IPS-NIHi11 (cell line): ENCODE data around the gene ZNF891.

Experiments used
- DNase-seq: peaks from one replicate; pipeline ENCODE4 v3.0.0; 2012; ENCODE audit warnings: mixed read lengths, low spot score

Gene ZNF891

GRCh38 chr12:133061954-133062353 is 68.1 kb downstream of the ZNF891 start:
- DNase-seq, result no peak

DNA sequence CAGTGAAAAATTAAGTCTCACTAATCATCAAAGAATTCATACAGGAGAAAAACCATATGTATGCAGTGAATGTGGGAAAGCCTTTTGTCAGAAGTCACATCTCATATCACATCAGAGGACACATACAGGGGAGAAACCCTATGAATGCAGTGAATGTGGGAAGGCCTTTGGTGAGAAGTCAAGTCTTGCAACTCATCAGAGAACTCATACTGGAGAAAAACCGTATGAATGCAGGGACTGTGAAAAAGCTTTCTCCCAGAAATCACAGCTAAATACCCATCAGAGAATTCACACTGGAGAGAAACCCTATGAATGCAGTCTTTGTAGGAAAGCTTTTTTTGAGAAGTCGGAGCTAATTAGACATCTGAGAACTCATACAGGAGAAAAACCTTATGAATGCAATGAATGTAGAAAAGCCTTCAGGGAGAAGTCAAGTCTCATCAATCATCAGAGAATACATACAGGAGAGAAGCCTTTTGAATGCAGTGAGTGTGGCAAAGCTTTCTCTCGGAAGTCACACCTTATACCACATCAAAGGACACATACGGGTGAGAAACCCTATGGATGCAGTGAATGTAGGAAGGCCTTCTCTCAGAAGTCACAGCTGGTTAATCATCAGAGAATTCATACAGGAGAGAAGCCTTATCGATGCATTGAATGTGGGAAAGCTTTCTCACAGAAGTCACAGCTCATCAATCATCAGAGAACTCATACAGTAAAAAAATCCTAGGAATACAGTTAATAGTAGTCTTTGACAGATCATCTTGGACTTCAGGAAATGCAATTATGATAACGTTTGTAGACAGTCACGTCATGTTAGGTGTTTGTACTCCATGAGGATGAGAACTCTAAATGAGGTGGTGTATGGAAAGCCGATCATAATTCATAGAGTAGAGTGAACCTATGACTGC is 71.6 kb downstream of the ZNF891 start:
- no peak for DNase-seq

DNA sequence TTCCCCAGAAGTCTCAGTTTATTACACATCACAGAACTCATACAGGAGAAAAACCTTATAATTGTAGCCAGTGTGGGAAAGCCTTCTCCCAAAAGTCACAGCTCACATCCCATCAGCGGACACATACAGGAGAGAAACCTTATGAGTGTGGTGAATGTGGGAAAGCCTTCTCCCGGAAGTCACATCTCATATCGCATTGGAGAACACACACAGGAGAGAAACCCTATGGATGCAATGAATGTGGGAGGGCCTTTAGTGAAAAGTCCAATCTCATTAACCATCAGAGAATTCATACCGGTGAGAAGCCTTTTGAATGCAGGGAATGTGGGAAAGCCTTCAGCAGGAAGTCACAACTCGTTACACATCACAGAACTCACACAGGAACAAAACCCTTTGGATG is 72.6 kb downstream of the ZNF891 start:
- no peak for DNase-seq
